GM19397 (cell line): ENCODE measurements around the gene POLR2A.
A peak's percentile ranks its signal among the peaks of the same experiment; 100 is the strongest.

ENCODE experiments used
- ATAC-seq: cut with Tn5 transposase; IDR thresholded peaks from one replicate; pipeline ENCODE4 v1.9.1; 2021; ENCODE audit warnings: mild to moderate bottlenecking, moderate library complexity; ENCODE audit not compliant: unreplicated experiment

POLR2A gene

DNA sequence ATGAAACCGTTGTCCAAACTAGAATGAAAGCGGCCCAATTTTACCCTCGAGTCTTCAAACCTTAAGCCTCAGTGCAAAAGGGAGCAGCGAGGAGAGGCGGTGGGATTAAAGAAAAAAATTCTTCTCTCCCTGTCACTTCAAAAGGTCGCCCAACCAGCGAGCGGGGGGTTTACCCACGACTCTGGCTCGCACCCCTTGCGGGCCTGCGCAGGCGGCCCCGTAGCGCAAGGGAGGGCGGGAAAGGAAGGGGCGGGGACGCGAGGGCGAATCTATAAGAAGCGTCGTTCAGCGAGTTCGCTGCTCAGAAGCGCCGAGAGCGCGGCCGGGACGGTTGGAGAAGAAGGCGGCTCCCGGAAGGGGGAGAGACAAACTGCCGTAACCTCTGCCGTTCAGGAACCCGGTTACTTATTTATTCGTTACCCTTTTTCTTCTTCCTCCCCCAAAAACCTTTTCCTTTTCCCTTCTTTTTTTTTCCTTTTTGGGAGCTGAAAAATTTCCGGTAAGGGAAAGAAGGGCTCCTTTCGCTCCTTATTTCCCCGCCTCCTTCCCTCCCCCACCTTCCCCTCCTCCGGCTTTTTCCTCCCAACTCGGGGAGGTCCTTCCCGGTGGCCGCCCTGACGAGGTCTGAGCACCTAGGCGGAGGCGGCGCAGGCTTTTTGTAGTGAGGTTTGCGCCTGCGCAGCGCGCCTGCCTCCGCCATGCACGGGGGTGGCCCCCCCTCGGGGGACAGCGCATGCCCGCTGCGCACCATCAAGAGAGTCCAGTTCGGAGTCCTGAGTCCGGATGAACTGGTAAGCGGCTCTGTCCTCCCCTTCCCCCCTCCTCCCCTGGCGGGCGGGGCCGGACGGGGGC is at the start of gene POLR2A:
Gene POLR2A (plus strand): TSS at position 300 of the 852 bp plus-strand sequence.
- peak; percentile 71 for ATAC-seq

DNA sequence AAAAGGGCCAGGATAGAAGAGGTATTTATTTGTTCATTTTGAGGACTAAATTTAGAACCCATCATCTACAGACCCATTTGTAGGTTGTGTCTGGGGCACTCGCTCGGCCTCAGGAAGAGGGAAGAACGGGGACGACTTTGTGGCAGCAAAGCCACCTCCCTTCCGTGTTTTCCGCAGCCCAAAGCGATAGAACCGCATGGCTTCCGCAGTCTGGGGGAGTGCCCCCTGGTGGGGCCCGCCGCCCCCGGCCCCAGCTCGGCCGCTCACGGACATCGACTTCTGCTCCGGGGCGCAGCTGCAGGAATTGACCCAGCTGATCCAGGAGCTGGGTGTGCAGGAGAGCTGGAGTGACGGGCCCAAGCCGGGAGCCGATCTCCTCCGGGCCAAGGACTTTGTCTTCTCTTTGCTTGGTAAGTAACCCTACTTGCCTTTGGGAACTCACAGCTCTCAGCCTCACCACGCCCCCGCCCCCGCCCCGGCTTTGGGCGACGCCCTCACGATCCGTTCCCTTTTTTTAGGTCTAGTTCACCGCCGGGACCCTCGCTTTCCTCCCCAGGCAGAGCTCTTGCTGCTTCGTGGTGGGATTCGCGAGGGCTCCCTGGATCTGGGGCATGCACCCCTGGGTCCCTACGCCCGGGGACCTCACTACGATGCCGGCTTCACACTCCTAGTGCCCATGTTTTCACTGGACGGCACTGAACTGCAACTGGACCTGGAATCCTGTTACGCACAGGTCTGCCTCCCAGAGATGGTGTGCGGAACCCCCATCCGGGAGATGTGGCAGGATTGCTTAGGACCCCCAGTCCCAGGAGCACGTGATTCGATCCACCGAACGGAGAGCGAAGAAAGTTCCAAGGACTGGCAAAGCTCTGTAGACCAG is 48.2 kb upstream of the POLR2A start:
- peak; percentile 12 for ATAC-seq

DNA sequence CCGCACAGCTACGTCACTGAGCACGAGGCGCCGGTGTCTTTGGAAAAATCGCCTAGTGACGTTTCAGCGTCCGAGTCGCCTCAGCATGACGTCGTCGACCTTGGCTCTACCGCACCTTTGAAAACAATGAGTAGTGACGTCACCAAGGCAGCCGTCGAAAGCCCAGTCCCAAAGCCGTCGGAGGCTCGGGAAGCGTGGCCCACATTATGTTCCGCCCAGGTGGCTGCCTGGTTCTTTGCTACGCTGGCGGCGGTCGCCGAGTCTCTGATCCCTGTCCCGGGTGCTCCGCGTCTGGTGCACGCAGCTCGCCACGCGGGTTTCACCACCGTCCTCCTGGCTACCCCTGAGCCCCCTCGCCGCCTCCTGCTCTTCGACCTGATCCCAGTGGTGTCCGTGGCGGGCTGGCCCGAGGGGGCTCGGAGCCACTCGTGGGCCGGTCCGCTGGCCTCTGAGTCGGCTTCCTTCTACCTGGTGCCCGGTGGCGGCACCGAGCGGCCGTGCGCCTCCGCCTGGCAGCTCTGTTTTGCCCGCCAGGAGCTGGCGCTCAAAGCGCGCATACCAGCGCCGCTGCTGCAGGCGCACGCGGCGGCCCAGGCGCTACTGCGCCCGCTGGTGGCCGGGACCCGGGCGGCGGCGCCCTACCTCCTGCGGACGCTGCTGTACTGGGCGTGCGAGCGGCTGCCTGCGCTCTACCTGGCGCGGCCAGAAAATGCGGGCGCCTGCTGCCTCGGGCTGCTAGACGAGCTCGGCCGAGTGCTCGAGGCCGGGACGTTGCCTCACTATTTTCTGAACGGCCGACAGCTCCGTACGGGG is 47.4 kb upstream of the POLR2A start:
- no peak for ATAC-seq

DNA sequence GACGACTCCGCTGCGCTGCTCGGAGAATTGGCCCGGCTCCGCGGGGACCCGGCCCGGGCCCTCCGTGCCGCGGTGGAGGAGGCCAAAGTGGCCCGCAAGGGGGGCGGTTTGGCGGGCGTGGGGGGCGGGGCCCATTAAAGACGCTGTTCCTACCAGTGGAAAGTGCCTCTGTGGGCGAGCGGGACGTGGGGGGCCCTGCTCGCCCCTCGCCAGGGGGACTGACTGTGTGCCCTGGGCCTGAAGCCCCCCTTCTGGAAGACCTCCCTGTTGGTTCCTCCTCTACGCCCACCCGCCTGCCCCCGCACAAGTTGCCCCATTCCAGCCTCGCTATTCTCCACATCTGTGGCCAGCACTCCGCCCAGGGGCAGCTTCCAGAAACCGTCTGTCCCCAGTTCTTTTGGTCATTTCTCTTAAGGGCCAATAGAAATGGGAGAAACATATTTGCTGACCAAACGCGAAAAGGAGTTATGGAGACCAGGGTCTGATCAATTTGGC is 46.8 kb upstream of the POLR2A start:
- ATAC-seq, result no peak

DNA sequence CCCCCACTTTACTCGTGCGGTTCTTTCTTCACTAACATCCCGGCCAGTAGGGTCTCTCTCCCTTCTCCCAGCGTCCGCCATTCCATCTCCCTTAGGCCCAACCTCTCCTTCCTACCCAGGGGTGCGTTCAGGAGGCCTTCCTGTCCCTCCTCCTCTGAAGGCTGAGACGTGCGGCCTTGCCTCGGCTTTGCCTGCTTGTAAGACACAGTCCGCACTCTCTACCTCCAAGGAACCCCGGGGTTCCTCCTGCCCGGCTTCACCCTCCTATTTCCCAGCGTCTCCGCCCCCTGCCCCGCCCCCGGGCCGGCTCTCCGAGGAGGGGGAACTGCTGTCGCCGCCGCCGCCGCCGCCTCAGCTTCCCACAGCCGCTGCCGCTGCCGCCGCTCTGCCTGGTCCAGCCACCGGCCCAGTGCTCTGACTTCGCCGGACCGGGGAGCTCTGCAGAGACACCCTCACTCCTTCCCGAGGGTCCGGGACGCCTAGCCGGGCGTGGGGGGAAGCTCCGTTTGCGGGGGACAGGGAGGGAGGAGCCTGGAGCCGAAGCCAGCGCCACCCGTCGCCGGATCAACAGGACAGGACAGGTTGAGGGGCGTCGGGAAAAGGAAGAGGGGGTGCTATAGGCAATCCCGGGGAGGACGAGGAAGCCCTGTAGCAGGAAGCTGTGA is 46.1 kb upstream of the POLR2A start:
- no peak for ATAC-seq

DNA sequence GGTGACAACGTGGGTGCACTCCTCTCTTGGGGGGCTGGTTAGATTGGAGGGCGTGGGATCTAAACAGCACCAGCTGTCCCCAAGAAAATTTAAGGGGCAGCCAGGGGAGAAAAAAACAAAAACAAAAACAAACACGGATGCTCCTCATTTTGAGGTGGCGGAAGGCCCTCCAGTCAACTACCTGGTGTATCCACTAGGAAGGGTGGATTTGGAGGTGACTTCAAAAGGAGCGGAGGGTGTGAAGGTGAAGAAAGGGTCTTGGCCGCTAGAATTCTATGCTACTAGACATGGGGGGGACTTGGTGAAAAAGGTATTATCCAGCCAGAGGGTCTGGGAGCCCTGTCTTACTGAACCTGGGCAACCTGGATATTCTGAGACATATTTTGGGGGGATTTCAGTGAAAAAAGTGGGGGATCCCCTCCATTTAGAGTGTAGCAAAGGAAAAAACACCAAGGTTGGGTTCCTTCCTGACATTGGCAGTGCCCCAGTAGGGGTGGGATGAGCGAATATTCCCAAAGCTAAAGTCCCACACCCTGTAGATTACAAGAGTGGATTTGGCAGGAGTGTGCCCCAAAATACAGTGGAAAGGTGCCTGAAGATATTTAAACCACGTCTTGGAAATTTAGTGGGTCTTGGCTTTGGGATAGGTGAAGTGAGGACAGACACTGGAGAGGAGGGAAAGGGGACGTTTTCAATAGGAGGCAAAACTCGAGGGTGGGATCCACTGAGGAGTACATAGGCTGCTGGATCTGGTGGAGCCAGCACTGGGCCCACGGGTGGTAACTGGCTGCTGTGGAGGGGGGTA is 45.3 kb upstream of the POLR2A start:
- ATAC-seq, result no peak

DNA sequence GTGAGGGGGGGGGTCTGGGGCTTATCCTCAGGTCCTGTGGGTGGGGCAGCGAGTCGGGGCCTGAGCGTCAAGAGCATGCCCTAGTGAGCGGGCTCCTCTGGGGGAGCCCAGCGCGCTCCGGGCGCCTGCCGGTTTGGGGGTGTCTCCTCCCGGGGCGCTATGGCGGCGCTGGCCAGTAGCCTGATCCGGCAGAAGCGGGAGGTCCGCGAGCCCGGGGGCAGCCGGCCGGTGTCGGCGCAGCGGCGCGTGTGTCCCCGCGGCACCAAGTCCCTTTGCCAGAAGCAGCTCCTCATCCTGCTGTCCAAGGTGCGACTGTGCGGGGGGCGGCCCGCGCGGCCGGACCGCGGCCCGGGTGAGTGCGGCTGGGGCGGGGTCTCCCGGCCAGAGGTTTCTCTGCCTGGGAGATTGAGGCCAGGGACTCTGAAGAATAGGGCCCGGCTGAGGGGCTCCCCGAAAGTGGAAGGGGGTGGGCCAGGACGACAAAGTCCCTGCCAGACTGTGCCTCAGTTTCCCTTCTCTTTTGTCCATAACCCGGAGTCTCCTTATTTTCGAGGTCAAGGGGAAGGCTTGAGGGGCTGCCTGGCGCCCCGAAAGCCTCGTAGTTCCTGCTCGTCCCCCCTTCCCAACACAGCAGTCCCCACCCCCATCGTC is 44.6 kb upstream of the POLR2A start, which contains the start of gene FGF11:
Gene FGF11 (plus strand): TSS at position 51 of the 651 bp plus-strand sequence. CDS start 109 bp downstream, at position 160.
- no peak for ATAC-seq

DNA sequence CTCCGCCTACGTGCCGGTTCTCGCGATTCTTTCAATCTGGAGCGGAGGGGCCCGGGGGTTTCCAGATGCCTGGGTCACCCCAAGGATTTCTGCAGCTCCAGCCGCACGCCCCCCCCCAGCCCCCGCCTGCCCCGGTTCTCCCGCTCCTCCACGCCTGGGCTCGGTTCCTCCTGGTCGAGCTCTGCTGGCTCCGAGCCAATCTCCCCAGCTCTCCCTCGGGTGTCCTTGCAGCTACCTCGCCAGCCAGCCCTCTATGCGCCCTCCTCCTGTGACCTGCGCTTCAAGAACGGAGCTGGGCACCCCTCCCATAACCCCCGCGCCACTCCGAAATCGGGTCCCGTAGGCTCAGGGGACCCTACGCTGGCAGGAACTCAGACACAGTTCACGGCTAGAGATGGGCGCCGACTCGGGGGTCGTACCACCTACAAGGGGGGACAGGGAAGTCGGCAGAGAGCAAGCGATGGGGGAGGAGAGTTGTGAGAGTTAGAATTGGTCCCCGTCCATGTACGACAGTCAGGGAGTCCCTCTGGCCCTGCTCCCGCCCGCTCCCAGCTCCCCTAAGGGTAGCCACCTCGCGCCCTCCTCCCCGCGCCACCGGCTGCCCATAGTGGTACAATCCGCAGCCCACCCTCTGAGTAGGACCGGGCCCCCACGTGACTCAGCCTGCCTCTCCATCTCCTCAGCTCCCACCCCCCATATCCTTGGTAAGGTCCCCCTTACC is 43.9 kb upstream of the POLR2A start:
- no peak for ATAC-seq

DNA sequence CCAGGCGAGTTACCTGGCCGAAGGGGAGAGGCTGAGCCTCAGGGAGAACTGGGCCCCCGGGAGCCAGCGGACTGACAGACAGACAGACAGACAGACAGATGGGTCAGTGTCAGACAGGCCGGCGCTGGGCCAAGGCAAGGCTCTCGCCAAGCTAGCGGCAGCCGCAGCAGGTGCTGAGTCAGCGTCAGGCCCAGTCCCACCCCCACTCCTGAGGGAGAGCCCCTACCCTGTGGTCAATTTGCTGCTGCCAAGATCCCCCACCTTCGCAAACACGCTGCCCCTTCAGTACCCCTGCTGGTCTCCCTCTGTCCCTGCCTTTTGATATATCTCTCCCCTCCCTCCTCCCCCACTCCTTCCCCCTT is 43.4 kb upstream of the POLR2A start:
- no peak for ATAC-seq

DNA sequence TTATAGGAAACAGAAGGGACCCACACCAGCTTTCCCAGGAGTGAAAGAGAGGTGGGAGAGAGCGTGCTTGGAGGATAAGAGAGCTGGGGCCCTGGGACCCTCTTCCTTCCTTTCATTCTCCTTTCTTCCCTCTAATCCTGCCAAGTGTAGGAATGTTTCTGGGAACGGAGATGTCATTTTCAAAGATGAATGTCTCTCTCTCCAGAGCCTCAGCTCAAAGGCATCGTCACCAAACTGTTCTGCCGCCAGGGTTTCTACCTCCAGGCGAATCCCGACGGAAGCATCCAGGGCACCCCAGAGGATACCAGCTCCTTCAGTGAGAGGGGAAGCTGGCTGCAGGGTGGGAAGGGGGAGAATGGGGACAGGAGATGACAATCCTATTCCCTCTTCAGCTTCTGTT is 42.9 kb upstream of the POLR2A start:
- no peak for ATAC-seq

DNA sequence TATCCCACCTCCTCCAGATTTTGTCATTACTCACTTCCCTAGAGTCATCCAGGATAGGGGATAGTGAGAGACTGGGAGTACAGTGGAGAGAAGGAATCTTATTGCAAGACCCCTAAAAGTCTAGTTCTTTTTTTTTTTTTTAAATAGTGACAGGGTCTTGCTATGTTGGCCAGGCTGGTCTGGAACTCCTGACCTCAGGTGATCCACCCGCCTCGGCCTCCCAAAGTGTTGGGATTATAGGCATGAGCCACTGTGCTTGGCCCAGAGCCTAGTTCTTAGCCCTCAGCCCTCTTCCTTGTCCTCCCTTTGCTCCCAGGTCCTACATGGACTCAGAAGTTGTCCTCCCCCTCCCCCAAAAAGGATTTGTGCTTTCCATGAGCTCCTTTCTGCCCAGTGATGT is 42.0 kb upstream of the POLR2A start:
- no peak for ATAC-seq

DNA sequence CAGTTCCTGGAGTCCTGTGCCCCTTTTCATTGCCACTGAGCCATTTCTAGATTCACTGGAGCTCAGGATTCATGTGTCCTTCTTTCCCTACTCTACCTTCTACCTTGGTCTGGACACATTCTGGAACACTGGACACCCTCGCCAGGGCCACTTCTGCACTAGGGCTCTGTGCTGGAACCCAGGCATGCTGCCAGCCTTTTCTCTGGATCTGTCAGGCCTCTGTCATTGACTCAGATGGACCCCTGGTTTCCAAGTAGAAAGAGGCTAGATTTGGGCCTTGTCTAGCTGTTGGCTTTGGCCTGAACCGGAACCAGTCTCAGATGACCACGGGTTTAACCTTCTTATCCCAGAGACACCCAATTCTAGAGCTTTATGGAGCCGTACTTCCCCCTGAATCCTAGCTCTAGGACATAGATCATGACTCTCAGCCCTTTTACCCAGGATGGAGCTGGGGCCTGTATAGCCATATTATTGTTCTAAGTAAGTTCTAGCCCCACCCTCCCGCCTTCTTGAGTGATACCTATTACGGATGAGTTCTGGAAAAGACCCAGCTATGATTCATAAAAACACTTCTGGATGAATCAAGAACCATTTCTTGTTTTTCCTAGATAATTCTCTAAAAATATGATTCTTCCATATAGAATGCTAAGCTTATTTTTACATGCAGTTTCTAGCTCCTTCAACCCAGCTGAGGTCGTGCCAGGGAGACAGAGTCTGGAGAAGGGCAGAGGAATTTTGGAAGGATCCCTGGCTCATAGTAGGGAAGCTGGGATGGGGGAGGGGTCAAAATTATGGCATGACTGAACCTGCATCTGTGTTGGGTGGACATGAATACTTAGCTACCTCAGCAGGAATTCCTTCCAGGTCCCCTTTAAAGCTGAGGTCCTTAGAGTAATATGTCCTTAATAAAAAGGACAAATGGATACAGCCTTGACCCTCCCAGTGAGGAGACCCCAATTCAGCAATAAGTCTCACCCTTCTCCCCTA is 40.4 kb upstream of the POLR2A start:
- no peak for ATAC-seq

DNA sequence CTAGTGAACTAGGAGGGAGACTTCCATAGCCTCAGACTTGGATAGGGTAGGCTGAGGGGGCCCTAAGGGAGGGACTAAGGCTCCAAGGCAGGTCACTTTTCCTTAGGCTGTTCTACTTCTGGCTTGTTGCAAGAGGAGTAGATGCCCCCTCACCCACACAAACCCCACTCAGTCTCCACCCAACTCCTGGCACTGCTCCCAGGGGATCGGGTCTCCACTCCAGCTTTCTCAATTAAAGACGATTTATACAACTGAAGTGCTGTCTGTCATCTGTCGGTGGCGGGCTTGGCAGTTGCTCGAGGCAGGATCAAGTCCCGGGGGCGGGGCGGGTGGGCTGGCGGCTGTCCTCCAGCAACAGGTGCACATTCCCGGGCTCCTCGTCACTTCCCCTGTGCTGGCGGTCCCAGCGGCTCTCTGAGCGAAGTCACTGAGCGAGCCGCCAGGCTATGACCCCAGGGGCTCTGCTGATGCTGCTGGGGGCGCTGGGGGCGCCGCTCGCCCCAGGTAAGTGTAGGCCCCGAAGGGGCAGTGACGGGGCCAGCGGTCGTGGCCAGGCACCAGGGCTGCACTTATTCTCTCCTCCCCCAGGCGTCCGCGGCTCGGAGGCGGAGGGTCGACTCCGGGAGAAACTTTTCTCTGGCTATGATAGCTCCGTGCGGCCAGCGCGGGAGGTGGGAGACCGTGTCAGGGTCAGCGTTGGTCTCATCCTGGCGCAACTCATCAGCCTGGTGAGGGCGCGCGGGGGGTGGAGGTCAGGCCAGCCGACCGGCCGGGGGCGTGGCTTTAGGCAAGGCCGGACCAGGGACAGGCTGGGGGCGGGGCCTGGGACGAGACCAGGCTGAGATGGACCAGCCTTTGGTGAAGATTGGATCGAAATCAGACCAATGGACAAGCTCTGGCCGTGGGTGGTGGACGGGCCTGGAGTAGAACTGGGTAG is 39.2 kb upstream of the POLR2A start, which contains the start of gene CHRNB1:
Gene CHRNB1 (plus strand): TSS at position 380 of the 937 bp plus-strand sequence. CDS start 67 bp downstream, at position 447.
- peak; percentile 67 for ATAC-seq

DNA sequence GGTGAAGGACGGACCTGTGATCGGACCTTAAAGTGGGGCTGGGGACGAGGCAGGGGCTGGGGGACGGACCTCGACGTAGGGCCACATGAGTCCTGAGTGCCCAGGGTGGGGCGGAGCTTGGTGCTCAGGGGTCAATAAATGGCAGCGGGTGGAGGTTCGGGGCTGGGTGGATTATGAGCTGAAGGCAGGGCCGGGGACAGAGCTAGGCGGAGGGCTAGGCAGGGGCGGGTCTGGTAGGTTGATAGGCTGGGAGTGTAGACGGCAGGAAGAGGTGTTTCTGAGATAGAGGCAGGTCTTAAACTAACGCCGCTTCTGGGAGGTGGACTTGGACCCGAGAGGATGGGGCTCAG is 38.6 kb upstream of the POLR2A start:
- no peak for ATAC-seq

DNA sequence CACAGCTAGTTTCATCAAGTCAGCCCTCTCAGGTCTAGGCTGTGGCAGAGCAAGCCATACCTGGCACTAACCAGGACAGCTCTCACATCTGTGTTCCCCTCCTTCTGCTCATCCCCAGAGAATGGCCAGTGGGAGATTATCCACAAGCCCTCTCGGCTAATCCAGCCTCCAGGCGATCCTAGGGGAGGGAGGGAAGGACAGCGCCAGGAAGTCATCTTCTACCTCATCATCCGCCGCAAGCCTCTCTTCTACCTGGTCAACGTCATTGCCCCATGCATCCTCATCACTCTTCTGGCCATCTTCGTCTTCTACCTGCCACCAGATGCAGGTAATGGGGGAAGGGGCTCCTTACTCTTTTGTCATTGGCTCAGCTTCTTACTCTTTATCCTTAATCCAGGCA is 35.7 kb upstream of the POLR2A start:
- ATAC-seq, result no peak

DNA sequence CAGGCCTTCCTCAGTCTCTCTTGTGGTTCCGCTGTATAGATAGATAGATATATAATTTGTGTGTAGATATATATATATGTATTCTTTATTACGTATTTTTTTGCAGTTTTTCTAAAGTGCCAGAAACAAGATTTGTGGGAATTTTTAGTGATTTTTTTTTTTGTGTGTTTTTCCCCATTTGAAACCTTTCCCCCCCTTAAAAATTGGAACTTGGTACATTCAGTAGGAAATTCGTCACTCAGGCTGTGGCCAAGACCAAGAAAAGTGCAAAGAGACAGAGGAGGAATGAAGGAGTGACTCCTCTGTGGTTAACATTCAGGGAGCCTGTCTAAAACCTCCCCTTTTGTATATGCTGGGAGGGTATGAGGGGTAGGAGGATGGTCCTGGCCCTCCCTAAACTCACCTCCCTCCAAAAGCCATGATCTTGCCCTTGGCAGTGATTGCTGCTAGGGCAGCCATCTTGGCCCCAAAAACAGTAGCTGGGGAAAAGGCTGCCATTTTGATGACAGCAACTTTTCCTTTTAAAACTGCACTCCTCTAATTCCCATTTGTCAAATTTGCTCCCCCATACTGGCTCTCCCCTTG is 24.1 kb upstream of the POLR2A start:
- ATAC-seq, result no peak
